ENCODE measurements around the gene WDR93. TPM values are rescaled to one million over a fixed set of nuclear protein-coding genes. Genes with fewer than 3 reads are reported as not detected.

The WDR93 gene
- polyA plus RNA-seq, 2 of the 4 experiments (the other 2 are of a cell fraction), result 0.10 to 0.26 TPM

GRCh38 chr15:89641053-89641452 is 49.6 kb upstream of the WDR93 start (continued):
- TF ChIP-seq REST (IDR thresholded peaks at IDR 0.05) (no peak), PBX3 (IDR thresholded peaks at IDR 0.05) (no peak), HEYL (CRISPR knock-in tag; IDR thresholded peaks at IDR 0.05) (no peak)

- Histone ChIP-seq H3K4me3 (no peak overlapping the region), H3K27ac (no peak overlapping the region), H3K4me1 (no peaks in the 10 kb centered on the region), H3K9me3 (peaks cover 12% of the 10 kb centered on the region; the same call in 1 of the 3 replicates), H3K4me2 (no peak overlapping the region)
- FAIRE-seq (no peak), ATAC-seq (no peak), DNase-seq (ENCODE audit: low read depth in 1 of 2, low spot score in 1 of 2) (no peak)
- CTCF ChIA-PET, result interaction anchor here (0.7 to 1.7 kb wide), 8 partner anchors 8 to 445 kb away, joined by 3 to 5 read pairs (median 4); no protein-coding TSS in a partner anchor
- WGBS (ENCODE audit: missing lambda C conversion rate), result 96% methylated on average over 13 of the region's 16 CpGs
- POLR2A ChIA-PET, result no interaction called here
- TF ChIP-seq HOXB13 (CRISPR knock-in tag; IDR thresholded peaks at IDR 0.05; ENCODE audit: low read depth) (no peak), RARB (CRISPR knock-in tag; IDR thresholded peaks at IDR 0.05) (no peak), NFE2L2 (conservative IDR thresholded peaks at IDR 0.05; ENCODE audit: low read length) (no peak), MAX (IDR thresholded peaks at IDR 0.05) (no peak), CHD4 (IDR thresholded peaks at IDR 0.05; ENCODE audit: borderline replicate concordance) (no peak), POLR2AphosphoS2 (conservative IDR thresholded peaks at IDR 0.05; ENCODE audit: low read length) (no peak), CHD2 (IDR thresholded peaks at IDR 0.05; ENCODE audit: low read length, partially characterized antibody) (no peak), TP53 (CRISPR knock-in tag; IDR thresholded peaks at IDR 0.05) (no peak), REST (IDR thresholded peaks at IDR 0.05) (no peak), KDM5A (IDR thresholded peaks at IDR 0.05) (no peak), HMGXB4 (CRISPR knock-in tag; IDR thresholded peaks at IDR 0.05; ENCODE audit: borderline replicate concordance) (no peak), CBX2 (IDR thresholded peaks at IDR 0.05; ENCODE audit: borderline replicate concordance, low read depth) (no peak), E2F6 (IDR thresholded peaks at IDR 0.05; ENCODE audit: borderline replicate concordance, low read depth) (no peak), CTCF (IDR thresholded peaks at IDR 0.05) (no peak), ZFP36 (IDR thresholded peaks at IDR 0.05; ENCODE audit: borderline replicate concordance, partially characterized antibody) (no peak), MYC (IDR thresholded peaks at IDR 0.05; ENCODE audit: borderline replicate concordance, low read length) (no peak), GATA3 (IDR thresholded peaks at IDR 0.05; ENCODE audit: borderline replicate concordance) (no peak), FOXS1 (CRISPR knock-in tag; IDR thresholded peaks at IDR 0.05) (no peak), EP300 (IDR thresholded peaks at IDR 0.05) (no peak)
Measured at GRCh38 chr15:89642106-89642505, 48.5 kb upstream of the WDR93 start.

Measured in A549 (cell line).